HCT116 (cell line): ENCODE measurements around the gene DHRS12. TPM values are rescaled to one million over a fixed set of nuclear protein-coding genes. Genes with fewer than 3 reads are reported as not detected.

Experiments used
- ATAC-seq: fragments of 200-7000 bp; cut with Tn5 transposase; 2 replicates; pipeline ENCODE4 v1.9.1; 2020; ENCODE audit warnings: mild to moderate bottlenecking, moderate library complexity
- BruUV-seq: library from RNA; stranded (reverse); fragments of 400-500 nt; replicated peaks from 2 replicates; lab custom pipeline; 2021; lab: Mats Ljungman, UMichigan
- CTCF ChIA-PET: fragments of 300-600 bp; sonication (Branson Sonifier 250); formaldehyde crosslinking; loops from one replicate; lab custom pipeline; 2021; ENCODE audit warnings: antibody characterized with exemption; lab: Charles Lee
- POLR2A ChIA-PET: fragments of 300-600, 350-600 bp; sonication (Branson Sonifier 250); formaldehyde crosslinking; loops from one replicate; lab custom pipeline; 2021; ENCODE audit warnings: antibody characterized with exemption; lab: Charles Lee
- RAD21 ChIA-PET, 2 experiments: fragments of 300-600 bp; sonication (Branson Sonifier 250); formaldehyde crosslinking; loops; one replicate each; lab custom pipeline; 2023; ENCODE audit warnings: low total read pairs in 2 of 2; ENCODE audit not compliant: uncharacterized antibody in 2 of 2, unreplicated experiment in 2 of 2, low non-redundant PET in 1 of 2; lab: Charles Lee
- DNase-seq: peaks from one replicate; pipeline ENCODE4 v3.0.0-alpha.2; 2010; ENCODE audit warnings: low read depth, low spot score
- H2AFZ ChIP-seq: fragments of 200-600 bp; shearing (Covaris generic), sonication (generic); 2 replicates; pipeline ENCODE4 v1.6.1; 2017; ENCODE audit warnings: low read depth, mixed run types, mixed read lengths, antibody characterized with exemption, low read length; ENCODE audit not compliant: poor library complexity, severe bottlenecking
- H3K27ac ChIP-seq: 2 replicates; pipeline ENCODE4 v1.5.1; 2012; ENCODE audit warnings: low read depth, low read length
- H3K27me3 ChIP-seq: fragments of 200-600 bp; sonication (generic); 2 replicates; pipeline ENCODE4 v1.6.1; 2016; ENCODE audit warnings: mixed run types, low read length, mixed read lengths; ENCODE audit not compliant: insufficient read depth
- H3K36me3 ChIP-seq, 2 experiments: fragments of 200-500 bp in 1 of 2; fragments of 200-600 bp in 1 of 2; sonication (Bioruptor generic) in 1 of 2; sonication (generic) in 1 of 2; 2 replicates each; pipeline versions ENCODE4 v1.5.1 to v1.6.1; 2014 to 2016; ENCODE audit warnings: low read length in 2 of 2, inconsistent platforms in 1 of 2, mixed read lengths in 1 of 2, mixed run types in 1 of 2; ENCODE audit not compliant: insufficient read depth in 2 of 2, control insufficient read depth in 1 of 2
- H3K4me1 ChIP-seq, 2 experiments: fragments of 200-600 bp in 1 of 2; sonication (generic) in 1 of 2; 2 replicates each; pipeline versions ENCODE4 v1.5.1 to v1.6.1; 2012 to 2017; ENCODE audit warnings: low read length in 2 of 2, inconsistent platforms in 1 of 2, mild to moderate bottlenecking in 1 of 2, mixed read lengths in 1 of 2, mixed run types in 1 of 2, moderate library complexity in 1 of 2; ENCODE audit not compliant: insufficient read depth in 2 of 2, control insufficient read depth in 1 of 2
- H3K4me2 ChIP-seq: fragments of 200-600 bp; sonication (generic); 2 replicates; pipeline ENCODE4 v1.6.1; 2017; ENCODE audit warnings: mixed run types, low read length, mixed read lengths
- H3K4me3 ChIP-seq, 2 experiments: fragments of 200-600 bp in 1 of 2; sonication (generic) in 1 of 2; replicated peaks in 1 of 2; 2 replicates each; pipeline ENCODE4 v1.5.1; 2011 to 2016; ENCODE audit warnings: low read length in 2 of 2, control low read depth in 1 of 2, low read depth in 1 of 2, mild to moderate bottlenecking in 1 of 2, mixed read lengths in 1 of 2, mixed run types in 1 of 2
- H3K79me2 ChIP-seq: fragments of 200-600 bp; sonication (generic); 2 replicates; pipeline ENCODE4 v1.6.1; 2017; ENCODE audit warnings: mild to moderate bottlenecking, mixed run types, low read length, moderate library complexity, mixed read lengths; ENCODE audit not compliant: insufficient read depth
- H3K9ac ChIP-seq: fragments of 200-600 bp; sonication (generic); 2 replicates; pipeline ENCODE4 v1.6.1; 2016; ENCODE audit warnings: low read length, mixed read lengths
- H3K9me2 ChIP-seq: fragments of 200-600 bp; sonication (generic), shearing (Covaris generic); 2 replicates; pipeline ENCODE4 v1.6.1; 2017; ENCODE audit warnings: mixed run types, mild to moderate bottlenecking, moderate library complexity; ENCODE audit not compliant: insufficient read depth
- H3K9me3 ChIP-seq, 2 experiments: fragments of 200-500 bp in 1 of 2; fragments of 200-600 bp in 1 of 2; sonication (Bioruptor generic) in 1 of 2; sonication (generic) in 1 of 2; 2 replicates each; pipeline ENCODE4 v1.6.1; 2014 to 2017; ENCODE audit warnings: low read length in 2 of 2, mixed read lengths in 2 of 2, inconsistent platforms in 1 of 2, low read depth in 1 of 2, mild to moderate bottlenecking in 1 of 2, mixed run types in 1 of 2, moderate library complexity in 1 of 2; ENCODE audit not compliant: control insufficient read depth in 1 of 2, insufficient read depth in 1 of 2
- H4K20me1 ChIP-seq: fragments of 200-600 bp; sonication (generic), shearing (Covaris generic); 2 replicates; pipeline ENCODE4 v1.6.1; 2017; ENCODE audit warnings: mixed run types, mild to moderate bottlenecking, moderate library complexity; ENCODE audit not compliant: insufficient read depth
- CEBPB ChIP-seq: IDR thresholded peaks from 2 replicates; pipeline ENCODE4 v1.6.1; 2012; ENCODE audit warnings: low read depth
- FOSL1 ChIP-seq: IDR thresholded peaks from 2 replicates; pipeline ENCODE4 v1.6.1; 2012; ENCODE audit warnings: low read depth
- JUND ChIP-seq: IDR thresholded peaks from 2 replicates; pipeline ENCODE4 v1.6.1; 2012
- POLR2AphosphoS5 ChIP-seq: IDR thresholded peaks from 2 replicates; pipeline ENCODE4 v1.6.1; 2011; ENCODE audit warnings: mild to moderate bottlenecking, low read depth, low read length, moderate library complexity
- SIN3A ChIP-seq: IDR thresholded peaks from 2 replicates; pipeline ENCODE4 v1.6.1; 2012; ENCODE audit warnings: low read depth
- SRF ChIP-seq: IDR thresholded peaks from 2 replicates; pipeline ENCODE4 v1.6.1; 2012; ENCODE audit warnings: low read depth
- YY1 ChIP-seq: IDR thresholded peaks from 2 replicates; pipeline ENCODE4 v1.6.1; 2011; ENCODE audit warnings: low read length, low read depth, moderate library complexity, mild to moderate bottlenecking; ENCODE audit not compliant: insufficient replicate concordance; ENCODE audit errors: extremely low read depth
- ZFX ChIP-seq: fragments of 450-650 bp; IDR thresholded peaks from 2 replicates; pipeline ENCODE4 v1.6.1; 2017
- ZNF274 ChIP-seq: fragments of 200-500 bp; sonication (Bioruptor generic); IDR thresholded peaks from 2 replicates; pipeline ENCODE4 v1.6.1; 2014; ENCODE audit warnings: mild to moderate bottlenecking, low read depth, low read length, inconsistent platforms
- intact Hi-C: fragments of 100-400 bp; cut with micrococcal nuclease; formaldehyde crosslinking; loops from 2 replicates; pipeline ENCODE4 v1.10.0; 2022
- total RNA-seq: library from RNA; stranded (reverse); gene quantifications from one replicate; pipeline ENCODE4 v1.2.1, GENCODE V29; 2021; ENCODE audit not compliant: unreplicated experiment
- TF ChIP-seq, protein P1 (sequence below): IDR thresholded peaks from 2 replicates; pipeline ENCODE4 v1.6.1; 2011; ENCODE audit warnings: mild to moderate bottlenecking, low read length, moderate library complexity; ENCODE audit not compliant: insufficient replicate concordance; ENCODE audit errors: extremely low read depth
- TF ChIP-seq, protein P2 (sequence below): IDR thresholded peaks from 2 replicates; pipeline ENCODE4 v1.6.1; 2012; ENCODE audit warnings: low read depth

DHRS12 gene
- total RNA-seq, 1 experiment from 2014 or later: 3.9 TPM

DNA sequence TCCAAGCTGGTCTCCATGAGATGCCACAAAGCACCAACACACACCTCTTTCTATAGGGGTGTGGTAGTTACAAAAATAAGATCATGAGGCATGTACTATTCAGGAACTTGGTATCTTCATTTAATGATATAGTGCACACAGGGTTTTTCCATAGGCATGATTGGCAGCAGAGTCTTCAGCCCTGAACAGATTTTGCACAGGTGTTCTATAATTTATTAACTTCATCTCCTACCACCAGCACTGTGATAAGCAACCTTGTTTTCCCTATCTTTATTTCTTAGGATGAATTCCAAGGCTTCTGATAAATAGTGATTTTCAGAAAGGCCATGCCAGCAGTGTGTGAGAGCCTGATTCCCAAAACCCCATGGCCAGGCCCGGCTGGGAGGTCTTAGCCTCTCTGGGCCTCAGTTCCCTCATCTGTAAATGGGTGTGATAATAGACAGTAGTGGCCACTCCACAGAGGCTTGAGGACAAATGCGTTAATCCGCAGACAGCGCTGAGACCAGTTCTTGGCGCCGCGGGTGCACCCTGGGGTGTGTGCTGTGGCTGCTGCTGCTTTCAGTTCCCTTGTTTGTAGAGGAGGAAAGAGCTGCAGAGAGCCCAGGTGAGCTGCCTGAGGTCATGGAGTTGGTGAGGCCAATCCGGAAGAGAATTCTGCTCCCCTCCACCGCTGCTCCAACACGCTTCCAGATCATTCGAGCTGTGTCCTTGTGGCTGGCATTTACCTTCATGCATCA is 33.1 kb downstream of the DHRS12 start:
- ChIA-PET POLR2A (no interaction called here), CTCF (no interaction called here), RAD21 (no interaction called here)
- Histone ChIP-seq H3K9ac (no peak overlapping the region), H3K27me3 (no peaks in the 10 kb centered on the region), H2AFZ (no peak overlapping the region), H3K79me2 (no peaks in the 10 kb centered on the region), H3K4me3 (no peak overlapping the region), H3K36me3 (no peaks in the 10 kb centered on the region), H3K27ac (no peak overlapping the region), H3K9me3 (no peaks in the 10 kb centered on the region), H3K4me1 (no peaks in the 10 kb centered on the region), H3K4me2 (no peak overlapping the region), H4K20me1 (no peaks in the 10 kb centered on the region), H3K9me2 (no peaks in the 10 kb centered on the region)
- DNase-seq (no peak), ATAC-seq (no peak)
- TF ChIP-seq CEBPB: no peak
- TF ChIP-seq, protein P1, sequence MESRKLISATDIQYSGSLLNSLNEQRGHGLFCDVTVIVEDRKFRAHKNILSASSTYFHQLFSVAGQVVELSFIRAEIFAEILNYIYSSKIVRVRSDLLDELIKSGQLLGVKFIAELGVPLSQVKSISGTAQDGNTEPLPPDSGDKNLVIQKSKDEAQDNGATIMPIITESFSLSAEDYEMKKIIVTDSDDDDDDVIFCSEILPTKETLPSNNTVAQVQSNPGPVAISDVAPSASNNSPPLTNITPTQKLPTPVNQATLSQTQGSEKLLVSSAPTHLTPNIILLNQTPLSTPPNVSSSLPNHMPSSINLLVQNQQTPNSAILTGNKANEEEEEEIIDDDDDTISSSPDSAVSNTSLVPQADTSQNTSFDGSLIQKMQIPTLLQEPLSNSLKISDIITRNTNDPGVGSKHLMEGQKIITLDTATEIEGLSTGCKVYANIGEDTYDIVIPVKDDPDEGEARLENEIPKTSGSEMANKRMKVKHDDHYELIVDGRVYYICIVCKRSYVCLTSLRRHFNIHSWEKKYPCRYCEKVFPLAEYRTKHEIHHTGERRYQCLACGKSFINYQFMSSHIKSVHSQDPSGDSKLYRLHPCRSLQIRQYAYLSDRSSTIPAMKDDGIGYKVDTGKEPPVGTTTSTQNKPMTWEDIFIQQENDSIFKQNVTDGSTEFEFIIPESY: no peak
- TF ChIP-seq, protein P2, sequence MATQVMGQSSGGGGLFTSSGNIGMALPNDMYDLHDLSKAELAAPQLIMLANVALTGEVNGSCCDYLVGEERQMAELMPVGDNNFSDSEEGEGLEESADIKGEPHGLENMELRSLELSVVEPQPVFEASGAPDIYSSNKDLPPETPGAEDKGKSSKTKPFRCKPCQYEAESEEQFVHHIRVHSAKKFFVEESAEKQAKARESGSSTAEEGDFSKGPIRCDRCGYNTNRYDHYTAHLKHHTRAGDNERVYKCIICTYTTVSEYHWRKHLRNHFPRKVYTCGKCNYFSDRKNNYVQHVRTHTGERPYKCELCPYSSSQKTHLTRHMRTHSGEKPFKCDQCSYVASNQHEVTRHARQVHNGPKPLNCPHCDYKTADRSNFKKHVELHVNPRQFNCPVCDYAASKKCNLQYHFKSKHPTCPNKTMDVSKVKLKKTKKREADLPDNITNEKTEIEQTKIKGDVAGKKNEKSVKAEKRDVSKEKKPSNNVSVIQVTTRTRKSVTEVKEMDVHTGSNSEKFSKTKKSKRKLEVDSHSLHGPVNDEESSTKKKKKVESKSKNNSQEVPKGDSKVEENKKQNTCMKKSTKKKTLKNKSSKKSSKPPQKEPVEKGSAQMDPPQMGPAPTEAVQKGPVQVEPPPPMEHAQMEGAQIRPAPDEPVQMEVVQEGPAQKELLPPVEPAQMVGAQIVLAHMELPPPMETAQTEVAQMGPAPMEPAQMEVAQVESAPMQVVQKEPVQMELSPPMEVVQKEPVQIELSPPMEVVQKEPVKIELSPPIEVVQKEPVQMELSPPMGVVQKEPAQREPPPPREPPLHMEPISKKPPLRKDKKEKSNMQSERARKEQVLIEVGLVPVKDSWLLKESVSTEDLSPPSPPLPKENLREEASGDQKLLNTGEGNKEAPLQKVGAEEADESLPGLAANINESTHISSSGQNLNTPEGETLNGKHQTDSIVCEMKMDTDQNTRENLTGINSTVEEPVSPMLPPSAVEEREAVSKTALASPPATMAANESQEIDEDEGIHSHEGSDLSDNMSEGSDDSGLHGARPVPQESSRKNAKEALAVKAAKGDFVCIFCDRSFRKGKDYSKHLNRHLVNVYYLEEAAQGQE: no peak
- TF ChIP-seq FOSL1: no peak
- no peak for TF ChIP-seq POLR2AphosphoS5
- TF ChIP-seq YY1: no peak
- TF ChIP-seq ZFX: no peak
- no peak for TF ChIP-seq JUND
- no peak for TF ChIP-seq SRF
- TF ChIP-seq SIN3A: no peak
- TF ChIP-seq ZNF274: no peak
- intact Hi-C loops: no loop called here
- no TSS peak for BruUV-seq
